ENCODE results near the gene TMEM165. TPM values are rescaled to one million over a fixed set of nuclear protein-coding genes. Genes with fewer than 3 reads are reported as not detected.

Gene TMEM165
- total RNA-seq, 2 donors from 2014 or later = 49.7 to 58.8 TPM

DNA sequence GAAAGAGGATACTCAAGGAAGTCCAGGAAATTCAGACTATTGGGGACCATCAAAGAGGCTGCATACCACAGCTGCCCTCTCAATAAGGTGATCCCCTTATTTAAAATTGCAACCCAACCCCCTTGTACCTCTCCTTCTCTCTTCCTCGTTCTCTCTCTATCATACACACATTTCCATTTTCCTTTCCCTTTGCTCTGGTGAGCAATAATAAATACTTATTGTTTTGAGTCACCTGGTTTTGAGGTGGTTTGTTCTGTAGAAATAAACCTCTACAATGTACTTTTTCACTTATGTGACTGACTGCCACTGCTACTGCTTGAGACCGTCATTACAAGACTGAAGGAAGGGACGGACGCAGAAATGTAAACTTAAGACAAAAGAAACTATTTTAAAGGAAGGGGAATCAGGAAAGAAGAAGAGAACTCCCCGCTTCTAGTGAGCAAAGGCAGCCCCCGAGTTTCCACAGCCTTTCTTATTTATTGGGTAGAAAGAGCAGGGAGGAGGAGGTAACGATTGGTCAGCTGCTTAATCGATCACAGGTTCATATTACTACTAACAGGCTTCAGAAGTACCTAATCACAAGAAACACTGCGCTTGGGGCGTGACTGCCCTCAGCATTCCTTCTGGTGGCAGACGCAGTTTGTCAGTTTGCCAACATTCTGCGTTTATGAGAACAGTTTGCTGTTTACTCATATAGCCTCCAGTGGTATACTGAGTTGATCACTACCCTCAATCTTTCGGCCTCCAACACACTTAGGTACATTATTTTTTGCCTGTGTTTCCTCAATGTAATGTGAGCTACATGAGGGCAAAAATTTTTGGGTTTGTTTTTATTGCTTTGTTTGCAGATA is 16.9 kb upstream of the TMEM165 start:
- H3K36me3 Mint-ChIP-seq (ENCODE audit: low read depth) = peaks cover 2% of the 10 kb centered on the region
- H3K4me1 Mint-ChIP-seq = no peaks in the 10 kb centered on the region
- H3K27me3 Mint-ChIP-seq = peaks cover 7% of the 10 kb centered on the region
- no peaks in the 10 kb centered on the region for H3K9me3 ChIP-seq (ENCODE audit: control insufficient read depth, low read length, poor library complexity, severe bottlenecking)
- H3K27ac Mint-ChIP-seq = no peak overlapping the region
- no peak overlapping the region for H3K4me3 Mint-ChIP-seq
- no peak for ATAC-seq
- DNase-seq = no peak

DNA sequence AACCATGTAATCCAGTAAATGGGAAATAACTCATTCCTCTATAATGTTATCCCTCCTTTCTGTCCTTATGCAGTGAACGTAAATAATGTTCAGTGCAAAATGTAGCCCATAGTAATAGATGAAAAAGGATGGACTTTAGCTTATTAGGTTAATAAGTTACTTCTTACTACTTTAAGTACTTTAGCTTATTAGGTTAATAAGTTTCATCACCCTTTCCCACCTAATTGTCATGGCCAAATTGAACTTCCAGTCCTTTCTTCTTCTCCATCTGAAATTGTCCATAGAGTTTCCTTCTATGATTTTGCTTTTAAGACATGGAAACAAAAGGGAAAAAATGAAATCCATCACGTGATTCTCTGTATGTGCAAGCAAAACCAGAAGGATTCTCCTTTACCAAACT is 15.2 kb upstream of the TMEM165 start:
- H3K9me3 ChIP-seq (ENCODE audit: control insufficient read depth, low read length, poor library complexity, severe bottlenecking) = no peaks in the 10 kb centered on the region
- Mint-ChIP-seq H3K27ac (no peak overlapping the region), H3K27me3 (peaks cover 7% of the 10 kb centered on the region), H3K36me3 (ENCODE audit: low read depth) (peaks cover 2% of the 10 kb centered on the region), H3K4me3 (no peak overlapping the region), H3K4me1 (peaks cover 2% of the 10 kb centered on the region)
- ATAC-seq = no peak
- no peak for DNase-seq

DNA sequence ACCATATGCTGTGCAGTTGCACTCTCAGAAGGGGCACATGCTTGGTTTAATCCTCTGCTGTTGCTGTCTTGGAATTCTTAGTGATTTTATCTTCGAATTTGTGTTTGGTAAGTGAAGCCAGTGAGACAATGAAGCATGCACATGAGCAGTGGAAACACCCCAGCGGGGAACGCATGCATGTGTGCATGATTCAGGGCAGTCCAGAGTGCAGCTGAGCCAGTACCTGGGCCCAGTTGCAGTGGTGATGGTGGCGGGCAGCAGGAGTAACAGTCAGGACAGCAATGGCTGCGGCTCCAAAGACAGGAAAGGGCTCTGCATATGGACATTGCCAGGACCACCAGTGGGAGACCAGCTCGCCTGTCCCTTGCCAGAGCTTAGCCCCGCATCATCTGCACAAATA is 14.3 kb upstream of the TMEM165 start:
- no peaks in the 10 kb centered on the region for H3K9me3 ChIP-seq (ENCODE audit: control insufficient read depth, low read length, poor library complexity, severe bottlenecking)
- Mint-ChIP-seq H3K4me1 (peaks cover 5% of the 10 kb centered on the region), H3K27me3 (peaks cover 7% of the 10 kb centered on the region), H3K36me3 (ENCODE audit: low read depth) (peaks cover 2% of the 10 kb centered on the region), H3K27ac (no peak overlapping the region), H3K4me3 (no peak overlapping the region)
- no peak for ATAC-seq
- no peak for DNase-seq

DNA sequence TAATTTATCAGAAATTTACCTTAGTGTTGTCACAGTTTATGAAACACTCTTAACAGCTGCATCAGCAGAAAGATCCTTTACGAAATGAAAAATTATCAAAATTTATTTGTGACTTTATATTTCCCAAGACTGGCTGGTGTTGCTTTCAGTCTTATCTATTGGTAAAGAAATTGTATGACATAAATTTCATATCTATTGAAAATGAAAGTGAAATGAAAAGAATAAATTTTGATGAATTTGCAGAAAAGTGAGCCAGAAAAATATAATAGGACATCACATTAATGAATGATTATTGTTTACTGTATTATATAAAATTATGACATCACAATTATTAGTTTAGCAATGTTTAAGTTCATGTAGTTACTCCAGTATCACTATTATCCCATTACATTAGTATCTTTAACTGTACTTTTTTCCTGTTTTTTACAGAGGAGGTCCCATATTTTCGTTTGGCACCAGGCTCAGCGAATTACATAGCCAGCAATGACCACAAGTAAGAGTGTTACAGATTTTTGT is 13.2 kb upstream of the TMEM165 start:
- peaks cover 7% of the 10 kb centered on the region for H3K27me3 Mint-ChIP-seq
- H3K4me3 Mint-ChIP-seq = no peak overlapping the region
- ATAC-seq (no peak), DNase-seq (no peak)
- H3K36me3 Mint-ChIP-seq (ENCODE audit: low read depth) = peaks cover 2% of the 10 kb centered on the region
- no peaks in the 10 kb centered on the region for H3K9me3 ChIP-seq (ENCODE audit: control insufficient read depth, low read length, poor library complexity, severe bottlenecking)
- H3K27ac Mint-ChIP-seq = peak overlapping the region; percentile 16
- peaks cover 5% of the 10 kb centered on the region for H3K4me1 Mint-ChIP-seq

DNA sequence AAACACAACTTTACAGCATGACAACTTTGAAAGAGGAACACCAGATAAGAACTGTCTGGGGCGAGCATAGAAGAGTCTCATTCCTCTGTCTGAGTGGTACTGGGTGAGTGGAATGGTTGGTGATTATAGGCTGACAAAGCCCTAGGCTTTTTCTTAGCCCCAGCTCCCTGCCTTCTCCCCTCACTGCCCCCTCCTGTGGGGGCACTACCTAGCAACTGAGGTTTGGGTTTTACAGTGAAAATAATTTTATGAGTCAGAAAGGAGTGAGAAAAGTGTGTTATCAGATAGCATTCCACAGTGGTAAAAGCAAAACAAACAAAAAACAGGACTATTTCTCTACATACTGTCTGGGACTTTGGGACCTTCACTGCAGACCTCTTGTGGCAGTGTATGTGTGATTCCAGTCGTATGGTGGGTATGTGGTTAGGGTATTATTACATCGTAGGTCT is 10.5 kb upstream of the TMEM165 start:
- no peaks in the 10 kb centered on the region for H3K9me3 ChIP-seq (ENCODE audit: control insufficient read depth, low read length, poor library complexity, severe bottlenecking)
- no peak for ATAC-seq
- Mint-ChIP-seq H3K27me3 (no peaks in the 10 kb centered on the region), H3K36me3 (ENCODE audit: low read depth) (no peaks in the 10 kb centered on the region), H3K4me3 (no peak overlapping the region), H3K27ac (no peak overlapping the region), H3K4me1 (peaks cover 5% of the 10 kb centered on the region)
- no peak for DNase-seq

DNA sequence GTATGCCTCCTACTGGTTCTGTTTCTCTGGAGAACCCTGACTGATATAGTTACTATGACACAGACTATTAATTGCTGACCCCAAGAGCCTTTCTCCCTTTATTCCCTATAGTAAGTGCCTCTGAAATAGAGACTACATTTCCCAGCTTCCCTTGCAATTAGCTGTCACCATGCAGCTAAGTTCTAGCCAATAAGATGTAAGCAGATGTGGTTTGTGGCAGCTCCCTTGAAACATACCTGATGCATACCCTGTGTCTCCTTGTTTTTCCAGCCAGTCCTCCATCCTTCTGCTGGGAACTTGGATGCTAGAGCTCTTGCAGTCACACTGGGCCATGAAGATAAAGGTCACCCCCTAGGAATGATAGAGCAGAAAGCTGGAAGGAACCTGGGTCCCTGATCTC is 9.7 kb upstream of the TMEM165 start:
- ATAC-seq = peak; percentile 50
- no peak for DNase-seq
- Mint-ChIP-seq H3K36me3 (ENCODE audit: low read depth) (no peaks in the 10 kb centered on the region), H3K27ac (no peak overlapping the region), H3K4me3 (no peak overlapping the region), H3K4me1 (peaks cover 5% of the 10 kb centered on the region), H3K27me3 (no peaks in the 10 kb centered on the region)
- H3K9me3 ChIP-seq (ENCODE audit: control insufficient read depth, low read length, poor library complexity, severe bottlenecking) = no peaks in the 10 kb centered on the region

DNA sequence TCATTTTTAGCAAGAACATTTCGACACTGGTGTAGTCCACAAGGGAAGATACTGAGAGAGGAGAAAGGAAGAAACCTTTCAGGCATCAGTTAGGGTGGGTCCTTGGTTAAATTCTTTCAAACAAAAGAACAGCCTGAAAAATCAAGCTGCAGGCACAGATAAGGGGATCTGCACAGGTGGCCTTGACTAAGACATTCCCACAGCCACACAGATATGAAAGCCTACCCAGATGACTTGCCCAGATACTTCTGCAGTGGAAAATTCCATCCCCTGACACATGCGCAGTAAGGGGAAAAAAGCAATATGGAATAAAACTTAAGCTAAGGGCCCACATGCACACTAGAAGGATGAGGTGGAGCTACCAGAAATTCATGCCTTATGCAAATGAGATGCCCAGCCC is 8.9 kb upstream of the TMEM165 start:
- Mint-ChIP-seq H3K4me1 (peaks cover 5% of the 10 kb centered on the region), H3K27me3 (no peaks in the 10 kb centered on the region), H3K36me3 (ENCODE audit: low read depth) (no peaks in the 10 kb centered on the region), H3K27ac (no peak overlapping the region), H3K4me3 (no peak overlapping the region)
- ATAC-seq (no peak), DNase-seq (no peak)
- H3K9me3 ChIP-seq (ENCODE audit: control insufficient read depth, low read length, poor library complexity, severe bottlenecking) = no peaks in the 10 kb centered on the region

DNA sequence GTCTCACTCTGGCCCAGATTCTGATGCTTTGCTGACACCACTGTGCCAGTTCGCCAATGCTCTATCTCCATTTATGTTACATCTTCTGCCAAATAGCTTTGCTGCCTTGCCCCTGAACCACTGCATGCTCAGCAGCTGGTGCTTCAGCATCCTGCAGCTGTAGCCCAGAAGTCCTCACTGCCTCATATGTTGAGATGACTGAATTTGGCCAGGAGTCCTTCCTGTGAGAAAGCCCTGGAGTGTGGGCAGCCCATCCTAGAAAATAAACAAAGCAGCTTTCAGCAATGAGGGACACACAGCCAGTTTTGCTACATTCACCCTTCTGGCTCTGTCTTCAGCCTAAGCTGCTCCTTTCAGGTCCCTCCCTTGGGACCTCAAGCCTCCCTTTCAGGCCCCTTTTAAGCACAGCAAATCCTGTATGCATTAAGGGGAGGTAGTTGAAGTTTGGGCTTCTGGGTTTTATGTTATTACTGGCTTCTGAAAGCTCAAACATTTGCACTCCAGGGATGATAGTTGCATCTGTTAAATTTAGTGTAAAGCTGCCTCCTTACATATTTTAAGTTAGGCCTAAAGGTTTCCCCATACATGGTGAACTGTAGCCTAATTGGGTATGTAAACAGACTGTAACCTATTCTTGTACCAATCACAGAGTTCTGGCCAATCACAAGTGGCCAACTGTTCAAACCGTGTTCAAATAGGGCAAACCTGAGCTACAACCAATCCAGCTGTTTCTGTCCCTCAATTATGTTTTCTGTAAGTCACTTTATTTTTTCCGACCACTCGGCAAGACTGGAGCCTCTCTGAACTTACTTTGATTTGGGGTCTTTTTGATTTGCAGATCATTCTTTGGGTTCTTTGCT is 2.1 kb upstream of the TMEM165 start:
- H3K9me3 ChIP-seq (ENCODE audit: control insufficient read depth, low read length, poor library complexity, severe bottlenecking) = no peaks in the 10 kb centered on the region
- H3K36me3 Mint-ChIP-seq (ENCODE audit: low read depth) = peaks cover 5% of the 10 kb centered on the region
- ATAC-seq (no peak), DNase-seq (no peak)
- peaks cover 27% of the 10 kb centered on the region for H3K4me1 Mint-ChIP-seq
- no peaks in the 10 kb centered on the region for H3K27me3 Mint-ChIP-seq
- H3K27ac Mint-ChIP-seq = no peak overlapping the region
- H3K4me3 Mint-ChIP-seq = no peak overlapping the region

DNA sequence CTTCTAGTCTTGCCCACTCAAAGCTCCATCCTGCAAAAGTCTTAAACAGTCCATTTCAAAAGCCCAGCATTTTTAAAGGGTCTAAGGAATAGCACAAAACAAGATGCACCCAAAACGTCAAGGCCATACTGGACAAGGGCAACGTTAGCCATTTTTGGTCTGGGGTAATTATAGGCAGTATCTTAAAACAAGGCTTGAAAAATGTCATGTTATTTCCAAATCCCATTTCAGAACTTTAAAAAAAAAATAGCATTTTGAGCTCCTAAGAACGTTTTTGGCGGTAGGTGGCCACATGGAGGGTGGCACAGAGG is 584 bp upstream of the TMEM165 start:
- Mint-ChIP-seq H3K36me3 (ENCODE audit: low read depth) (peaks cover 6% of the 10 kb centered on the region), H3K4me3 (peak overlapping the region; percentile 100), H3K4me1 (peaks cover 34% of the 10 kb centered on the region), H3K27ac (peak overlapping the region; percentile 97), H3K27me3 (no peaks in the 10 kb centered on the region)
- DNase-seq = no peak
- ATAC-seq = no peak
- H3K9me3 ChIP-seq (ENCODE audit: control insufficient read depth, low read length, poor library complexity, severe bottlenecking) = no peaks in the 10 kb centered on the region

DNA sequence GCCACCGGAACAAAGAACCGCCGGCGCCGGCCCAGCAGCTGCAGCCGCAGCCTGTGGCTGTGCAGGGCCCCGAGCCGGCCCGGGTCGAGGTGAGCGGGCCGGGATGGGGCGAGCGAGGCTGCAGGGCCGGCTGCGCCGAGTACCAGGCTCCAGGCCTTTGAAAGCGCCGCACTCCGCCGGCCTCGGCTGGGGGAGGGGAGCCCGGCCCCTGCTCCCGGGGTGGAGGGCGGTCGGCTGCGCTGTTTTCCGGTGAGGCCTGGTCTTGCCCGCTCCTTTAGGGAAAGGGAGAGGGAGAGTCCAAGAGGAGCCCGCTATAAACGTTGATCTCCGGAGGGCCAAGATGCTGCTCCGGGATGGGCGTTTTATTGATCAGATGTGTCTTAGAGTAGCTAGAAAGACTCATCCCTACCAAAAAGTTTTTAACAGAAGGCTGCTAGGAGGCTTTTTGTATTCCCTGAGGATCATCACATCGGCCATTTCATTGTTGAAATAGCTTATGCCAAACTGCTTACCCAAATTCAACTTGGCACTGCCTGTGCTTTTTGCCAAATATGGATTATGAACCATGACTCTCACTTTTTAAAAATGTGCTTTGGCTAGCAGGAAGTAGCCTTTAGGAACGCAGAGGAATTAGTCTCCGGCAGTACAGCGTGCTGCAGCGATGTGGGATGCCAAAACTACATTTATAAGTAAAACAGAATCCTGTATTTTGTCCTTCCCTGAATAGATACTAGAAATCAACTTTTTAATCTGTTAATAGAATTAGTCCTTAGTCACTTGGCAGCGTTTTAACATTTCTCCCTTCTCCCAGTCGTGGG is 760 bp downstream of the TMEM165 start:
- peaks cover 42% of the 10 kb centered on the region for H3K4me1 Mint-ChIP-seq
- peak overlapping the region; percentile 94 for H3K27ac Mint-ChIP-seq
- peaks cover 8% of the 10 kb centered on the region for H3K36me3 Mint-ChIP-seq (ENCODE audit: low read depth)
- peak overlapping the region; percentile 100 for H3K4me3 Mint-ChIP-seq
- H3K9me3 ChIP-seq (ENCODE audit: control insufficient read depth, low read length, poor library complexity, severe bottlenecking) = no peaks in the 10 kb centered on the region
- no peaks in the 10 kb centered on the region for H3K27me3 Mint-ChIP-seq
- ATAC-seq (peak; percentile 10), DNase-seq (peak in 2 of 3 donors; percentile 19 to 27)

DNA sequence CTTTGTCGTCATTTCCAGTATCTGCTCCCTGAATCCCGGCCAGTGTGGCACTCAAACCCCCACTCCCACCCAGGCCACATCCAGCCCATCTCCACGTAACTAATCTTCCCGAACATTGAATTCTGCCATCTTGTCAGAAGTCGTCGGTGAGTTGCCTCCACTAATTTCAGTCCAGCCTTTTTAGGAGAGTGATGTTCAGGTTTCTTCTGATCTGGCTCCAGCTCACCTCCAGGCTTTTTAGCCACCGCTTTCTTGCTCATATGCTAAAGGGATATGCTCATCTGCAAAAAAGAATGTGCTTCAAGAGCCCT is 1.3 kb downstream of the TMEM165 start:
- ATAC-seq = no peak
- Mint-ChIP-seq H3K36me3 (ENCODE audit: low read depth) (peaks cover 8% of the 10 kb centered on the region), H3K4me1 (peaks cover 42% of the 10 kb centered on the region), H3K27me3 (no peaks in the 10 kb centered on the region), H3K27ac (peak overlapping the region; percentile 94), H3K4me3 (peak overlapping the region; percentile 100)
- H3K9me3 ChIP-seq (ENCODE audit: control insufficient read depth, low read length, poor library complexity, severe bottlenecking) = no peaks in the 10 kb centered on the region
- DNase-seq = no peak

DNA sequence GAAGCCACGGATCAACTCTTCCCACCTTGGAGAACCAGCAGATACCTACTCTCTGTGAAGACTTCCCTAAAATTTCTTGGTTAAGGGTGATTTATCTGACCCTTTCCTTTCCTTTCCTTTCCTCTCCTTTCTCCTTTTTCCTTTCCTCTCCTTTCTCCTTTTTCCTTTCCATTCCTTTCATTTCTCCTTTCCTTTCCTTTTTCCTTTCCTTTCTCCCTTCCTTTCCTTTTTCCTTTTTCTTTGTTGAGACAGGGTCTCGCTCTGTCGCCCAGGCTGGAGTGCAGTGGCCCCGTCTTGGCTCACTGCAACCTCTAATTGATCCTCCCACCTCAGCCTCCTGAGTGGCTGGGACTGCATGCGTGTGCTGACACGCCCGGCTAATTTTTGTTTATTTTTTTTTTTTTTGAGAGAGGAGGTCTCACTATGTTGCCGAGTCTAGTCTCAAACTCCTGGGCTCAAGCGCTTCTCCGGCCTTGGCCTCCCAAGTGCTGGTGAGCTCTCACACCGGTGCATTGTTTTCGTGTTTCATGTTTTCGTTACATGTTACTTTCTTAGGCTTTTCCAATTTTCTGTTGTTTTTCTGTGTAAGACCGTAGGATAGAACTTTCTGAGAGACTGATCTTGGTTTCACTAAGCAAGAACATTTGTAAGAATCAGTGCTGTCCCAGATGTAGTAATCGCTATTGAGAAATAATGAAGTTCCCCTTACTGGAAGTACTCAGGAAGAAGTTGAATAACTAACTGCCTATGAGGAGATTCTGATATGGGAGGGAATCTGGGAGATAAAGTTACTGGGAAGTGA is 2.0 kb downstream of the TMEM165 start:
- Mint-ChIP-seq H3K4me3 (peak overlapping the region; percentile 100), H3K27ac (peak overlapping the region; percentile 94)

More for the DNA sequence above, 2.0 kb downstream of the TMEM165 start:
- Mint-ChIP-seq H3K4me1 (peaks cover 42% of the 10 kb centered on the region), H3K36me3 (ENCODE audit: low read depth) (peaks cover 8% of the 10 kb centered on the region), H3K27me3 (no peaks in the 10 kb centered on the region)
- ATAC-seq = no peak
- no peak for DNase-seq
- H3K9me3 ChIP-seq (ENCODE audit: control insufficient read depth, low read length, poor library complexity, severe bottlenecking) = no peaks in the 10 kb centered on the region

All from T-helper 17 cell (primary cell).